IMR-90 (cell line): ENCODE data around the gene KLHL25. TPM values are rescaled to one million over a fixed set of nuclear protein-coding genes. Genes with fewer than 3 reads are reported as not detected.

ENCODE experiments used
- ATAC-seq: fragments of 200-7000 bp; cut with Tn5 transposase; 2 replicates; pipeline ENCODE4 v1.9.1; 2020; ENCODE audit warnings: low read depth, mild to moderate bottlenecking, moderate library complexity
- BruUV-seq: library from RNA; stranded (reverse); fragments of 400-500 nt; replicated peaks from 2 replicates; lab custom pipeline; 2021; lab: Mats Ljungman, UMichigan
- CTCF ChIA-PET: fragments of 300-600 bp; formaldehyde crosslinking; extraction: SDS; loops from one replicate; lab custom pipeline; 2021; ENCODE audit warnings: antibody characterized with exemption; lab: Yijun Ruan, JAX
- POLR2A ChIA-PET: fragments of 300-600 bp; sonication (Branson Sonifier 250); formaldehyde crosslinking; loops from one replicate; lab custom pipeline; 2022; ENCODE audit warnings: antibody characterized with exemption; ENCODE audit not compliant: unreplicated experiment; lab: Charles Lee
- DNase-seq: peaks from one replicate; pipeline ENCODE4 v3.0.0; 2013
- H2AFZ ChIP-seq: replicated peaks from 2 replicates; pipeline ENCODE3; 2013; ENCODE audit warnings: low read length, mild to moderate bottlenecking; ENCODE audit not compliant: poor library complexity
- H2AK5ac ChIP-seq: 2 replicates; pipeline ENCODE4 v1.6.1; 2013; ENCODE audit warnings: low read depth, low read length, inconsistent platforms
- H2AK9ac ChIP-seq: replicated peaks from 2 replicates; pipeline ENCODE3; 2013; ENCODE audit warnings: mild to moderate bottlenecking, low read depth, low read length, moderate library complexity; ENCODE audit not compliant: poor library complexity
- H2BK120ac ChIP-seq: 2 replicates; pipeline ENCODE4 v1.6.1; 2013; ENCODE audit warnings: low read depth, low read length, inconsistent platforms
- H2BK15ac ChIP-seq: 3 replicates; pipeline ENCODE4 v1.6.1; 2013; ENCODE audit warnings: low read depth, low read length, inconsistent platforms
- H2BK20ac ChIP-seq: 2 replicates; pipeline ENCODE4 v1.6.1; 2013; ENCODE audit warnings: low read depth, mild to moderate bottlenecking, inconsistent platforms, low read length, moderate library complexity
- H2BK5ac ChIP-seq: 2 replicates; pipeline ENCODE4 v1.6.1; 2013; ENCODE audit warnings: mild to moderate bottlenecking, low read depth, low read length, inconsistent platforms; ENCODE audit not compliant: poor library complexity, severe bottlenecking
- H3K14ac ChIP-seq: replicated peaks from 2 replicates; pipeline ENCODE4 v1.6.1; 2013; ENCODE audit warnings: low read depth, low read length, inconsistent platforms
- H3K18ac ChIP-seq: 2 replicates; pipeline ENCODE4 v1.6.1; 2013; ENCODE audit warnings: low read depth, low read length, control low read depth
- H3K23ac ChIP-seq: 2 replicates; pipeline ENCODE4 v1.6.1; 2013; ENCODE audit warnings: low read depth, low read length, inconsistent platforms
- H3K27ac ChIP-seq: 2 replicates; pipeline ENCODE4 v1.5.1; 2013; ENCODE audit warnings: mild to moderate bottlenecking, control low read depth, low read length; ENCODE audit not compliant: insufficient read depth
- H3K27me3 ChIP-seq: 2 replicates; pipeline ENCODE4 v1.6.1; 2013; ENCODE audit warnings: low read length; ENCODE audit not compliant: control insufficient read depth, insufficient read depth
- H3K36me3 ChIP-seq: 2 replicates; pipeline ENCODE4 v1.6.1; 2013; ENCODE audit warnings: low read length, mixed read lengths; ENCODE audit not compliant: control insufficient read depth, insufficient read depth
- H3K4ac ChIP-seq: 2 replicates; pipeline ENCODE4 v1.6.1; 2013; ENCODE audit warnings: low read depth, low read length, inconsistent platforms
- H3K4me1 ChIP-seq: 2 replicates; pipeline ENCODE4 v1.6.1; 2013; ENCODE audit warnings: low read length, mixed read lengths; ENCODE audit not compliant: control insufficient read depth, insufficient read depth
- H3K4me2 ChIP-seq: 2 replicates; pipeline ENCODE4 v1.6.1; 2013; ENCODE audit warnings: low read depth, mild to moderate bottlenecking, control low read depth, low read length, moderate library complexity
- H3K4me3 ChIP-seq: 2 replicates; pipeline ENCODE4 v1.5.1; 2013; ENCODE audit warnings: low read depth, mild to moderate bottlenecking, control low read depth, low read length, moderate library complexity; ENCODE audit not compliant: insufficient read depth
- H3K56ac ChIP-seq: 2 replicates; pipeline ENCODE4 v1.6.1; 2013; ENCODE audit warnings: low read length, inconsistent platforms; ENCODE audit not compliant: insufficient read depth; ENCODE audit errors: extremely low read depth
- H3K79me1 ChIP-seq, 2 experiments: 2 replicates each; pipeline ENCODE4 v1.6.1; 2013; ENCODE audit warnings: low read length in 2 of 2, inconsistent platforms in 1 of 2, low read depth in 1 of 2
- H3K9ac ChIP-seq: 2 replicates; pipeline ENCODE4 v1.6.1; 2013; ENCODE audit warnings: low read depth, low read length, control low read depth
- H3K9me1 ChIP-seq: 2 replicates; pipeline ENCODE4 v1.6.1; 2013; ENCODE audit warnings: low read length, inconsistent platforms; ENCODE audit not compliant: insufficient read depth
- H3K9me3 ChIP-seq: 2 replicates; pipeline ENCODE4 v1.6.1; 2013; ENCODE audit warnings: low read length; ENCODE audit not compliant: control insufficient read depth, insufficient read depth
- H4K20me1 ChIP-seq: 2 replicates; pipeline ENCODE4 v1.6.1; 2013; ENCODE audit warnings: low read length, inconsistent platforms; ENCODE audit not compliant: insufficient read depth
- H4K5ac ChIP-seq: 2 replicates; pipeline ENCODE4 v1.6.1; 2013; ENCODE audit warnings: mild to moderate bottlenecking, low read depth, low read length, control low read depth
- H4K8ac ChIP-seq, 2 experiments: 2 replicates each; pipeline ENCODE4 v1.6.1; 2013; ENCODE audit warnings: low read depth in 2 of 2, low read length in 2 of 2, control low read depth in 1 of 2, inconsistent platforms in 1 of 2
- H4K91ac ChIP-seq: 2 replicates; pipeline ENCODE4 v1.6.1; 2013; ENCODE audit warnings: low read depth, low read length, inconsistent platforms; ENCODE audit not compliant: insufficient read depth
- BHLHE40 ChIP-seq: fragments of 150-350 bp; IDR thresholded peaks from 2 replicates; pipeline ENCODE4 v1.6.1; 2016; ENCODE audit warnings: mild to moderate bottlenecking, low read depth, low read length
- CEBPB ChIP-seq: IDR thresholded peaks from 2 replicates; pipeline ENCODE4 v1.6.1; 2012; ENCODE audit warnings: low read depth, low read length, improper control_type of control experiment
- CHD1 ChIP-seq: IDR thresholded peaks from 2 replicates; pipeline ENCODE4 v1.6.1; 2012; ENCODE audit warnings: low read depth, low read length, improper control_type of control experiment
- ELK1 ChIP-seq: fragments of 150-350 bp; IDR thresholded peaks from 2 replicates; pipeline ENCODE4 v1.6.1; 2016; ENCODE audit warnings: low read depth, mild to moderate bottlenecking, low read length, moderate library complexity, borderline replicate concordance
- FOS ChIP-seq: fragments of 150-350 bp; IDR thresholded peaks from 2 replicates; pipeline ENCODE4 v1.6.1; 2016; ENCODE audit warnings: low read depth, low read length
- MAFK ChIP-seq: IDR thresholded peaks from 2 replicates; pipeline ENCODE4 v1.6.1; 2012; ENCODE audit warnings: low read depth, low read length, improper control_type of control experiment
- MAZ ChIP-seq: IDR thresholded peaks from 2 replicates; pipeline ENCODE4 v1.6.1; 2012; ENCODE audit warnings: low read depth, mild to moderate bottlenecking, low read length, improper control_type of control experiment, moderate library complexity, borderline replicate concordance
- MXI1 ChIP-seq: IDR thresholded peaks from 2 replicates; pipeline ENCODE4 v1.6.1; 2012; ENCODE audit warnings: low read depth, mild to moderate bottlenecking, low read length, moderate library complexity, borderline replicate concordance
- NFE2L2 ChIP-seq: fragments of 150-350 bp; IDR thresholded peaks from 2 replicates; pipeline ENCODE4 v1.6.1; 2016; ENCODE audit warnings: low read depth, mild to moderate bottlenecking, low read length
- POLR2A ChIP-seq: IDR thresholded peaks from 2 replicates; pipeline ENCODE4 v1.6.1; 2012; ENCODE audit warnings: mild to moderate bottlenecking, low read depth, low read length
- RAD21 ChIP-seq: IDR thresholded peaks from 2 replicates; pipeline ENCODE4 v1.6.1; 2012; ENCODE audit warnings: low read length, improper control_type of control experiment
- RCOR1 ChIP-seq: IDR thresholded peaks from 2 replicates; pipeline ENCODE4 v1.6.1; 2012; ENCODE audit warnings: mild to moderate bottlenecking, low read length, improper control_type of control experiment; ENCODE audit not compliant: insufficient replicate concordance
- RFX5 ChIP-seq: IDR thresholded peaks from 2 replicates; pipeline ENCODE4 v1.8.0; 2012; ENCODE audit warnings: low read depth, mild to moderate bottlenecking, low read length, moderate library complexity
- SMC3 ChIP-seq: fragments of 150-350 bp; IDR thresholded peaks from 2 replicates; pipeline ENCODE4 v1.6.1; 2016; ENCODE audit warnings: low read depth, mild to moderate bottlenecking, antibody characterized with exemption, low read length, moderate library complexity
- WGBS, 2 experiments: methylation state at CpG; one replicate each; pipeline versions ENCODE4 v1.1.5 to v1.1.7; 2013; ENCODE audit warnings: missing lambda C conversion rate in 2 of 2; ENCODE audit not compliant: insufficient read length in 1 of 2; ENCODE audit errors: extremely low coverage in 2 of 2; 5-methylcytosine and 5-hydroxymethylcytosine counted together
- dilution Hi-C: fragments of 300-500 bp; cut with HindIII; formaldehyde crosslinking; loops from one replicate; pipeline ENCODE4 v1.14.3; 2018; ENCODE audit warnings: low sequenced_read_pairs; ENCODE audit not compliant: unreplicated experiment
- in situ Hi-C: fragments of 300-500 bp; cut with MboI; formaldehyde crosslinking; loops from 3 replicates; pipeline ENCODE4 v1.14.3; 2019; ENCODE audit warnings: low sequenced_read_pairs, inconsistent platforms, mixed read lengths
- intact Hi-C: fragments of 100-400 bp; cut with micrococcal nuclease; formaldehyde crosslinking; loops from 2 replicates; pipeline ENCODE4 v1.10.0; 2022
- polyA plus RNA-seq, 3 experiments: library from polyadenylated mRNA; depleted of rRNA; stranded (reverse); fragments of >200 nt; gene quantifications; 2 replicates each; pipeline ENCODE4 v1.2.3, GENCODE V29; 2012; ENCODE audit warnings: low replicate concordance in 1 of 3
- total RNA-seq: library from RNA; depleted of rRNA; stranded (reverse); fragments of >200 nt; gene quantifications from 2 replicates; pipeline ENCODE4 v1.2.3, GENCODE V29; 2012
- TF ChIP-seq, protein P1 (sequence below): fragments of 150-350 bp; IDR thresholded peaks from 2 replicates; pipeline ENCODE4 v1.6.1; 2017; ENCODE audit warnings: mild to moderate bottlenecking, antibody characterized with exemption, low read length, low read depth
- TF ChIP-seq, protein P2 (sequence below): conservative IDR thresholded peaks from 2 replicates; pipeline ENCODE4 v1.5.1; 2012; ENCODE audit warnings: mild to moderate bottlenecking, low read depth, low read length, improper control_type of control experiment

Gene KLHL25
- total and polyA plus RNA-seq, 2 of the 4 experiments (the other 2 are of a cell fraction), result 2.7 to 5.6 TPM

- no peak overlapping the region for H3K9ac ChIP-seq
- H2BK20ac ChIP-seq, result no peak overlapping the region
- peaks cover 10% of the 10 kb centered on the region; the same call in 1 of the 2 replicates for H3K4me1 ChIP-seq
- ChIA-PET CTCF (no interaction called here), POLR2A (no interaction called here)
- DNase-seq (no peak), ATAC-seq (no peak)
- no peak overlapping the region for H3K56ac ChIP-seq
- no peak overlapping the region for H2BK5ac ChIP-seq
- H3K4ac ChIP-seq, result no peak overlapping the region
- BruUV-seq, result no TSS peak
- intact Hi-C loops, result no loop called here
- no peak overlapping the region for H4K5ac ChIP-seq
- in situ Hi-C loops, result no loop called here
- peaks cover 4% of the 10 kb centered on the region; the same call in 1 of the 2 replicates for H3K36me3 ChIP-seq
- peaks cover 22% of the 10 kb centered on the region for H3K9me1 ChIP-seq
- peaks cover 30 to 72% of the 10 kb centered on the region in 2 experiments for H3K79me1 ChIP-seq
- H3K4me2 ChIP-seq, result no peak overlapping the region
- 88% methylated on average over 5 of the region's 10 CpGs; no CpG with 5 or more reads in 1 of the 2 experiments for WGBS, 2 experiments
- dilution Hi-C loops, result no loop called here
- no peak overlapping the region for H2AK5ac ChIP-seq
- no peaks in the 10 kb centered on the region for H3K27me3 ChIP-seq
- H3K4me3 ChIP-seq, result no peak overlapping the region
- no peak overlapping the region for H2BK120ac ChIP-seq
- no peak overlapping the region for H2BK15ac ChIP-seq
- H2AK9ac ChIP-seq, result no peak overlapping the region
- H4K20me1 ChIP-seq, result peaks cover 42% of the 10 kb centered on the region
- H4K8ac ChIP-seq, result no peak overlapping the region
- H3K14ac ChIP-seq, result no peak overlapping the region
- H4K91ac ChIP-seq, result no peak overlapping the region
- H3K27ac ChIP-seq, result no peak overlapping the region
- no peak overlapping the region for H2AFZ ChIP-seq
- no peaks in the 10 kb centered on the region for H3K9me3 ChIP-seq
- no peak overlapping the region for H3K23ac ChIP-seq
- no peak overlapping the region for H3K18ac ChIP-seq
- no peak for TF ChIP-seq SMC3
- TF ChIP-seq CEBPB, result no peak
- TF ChIP-seq MXI1, result no peak
- no peak for TF ChIP-seq FOS
- TF ChIP-seq, protein P1, sequence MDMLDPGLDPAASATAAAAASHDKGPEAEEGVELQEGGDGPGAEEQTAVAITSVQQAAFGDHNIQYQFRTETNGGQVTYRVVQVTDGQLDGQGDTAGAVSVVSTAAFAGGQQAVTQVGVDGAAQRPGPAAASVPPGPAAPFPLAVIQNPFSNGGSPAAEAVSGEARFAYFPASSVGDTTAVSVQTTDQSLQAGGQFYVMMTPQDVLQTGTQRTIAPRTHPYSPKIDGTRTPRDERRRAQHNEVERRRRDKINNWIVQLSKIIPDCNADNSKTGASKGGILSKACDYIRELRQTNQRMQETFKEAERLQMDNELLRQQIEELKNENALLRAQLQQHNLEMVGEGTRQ, result no peak
- no peak for TF ChIP-seq RCOR1
- no peak for TF ChIP-seq MAFK
- no peak for TF ChIP-seq MAZ
- TF ChIP-seq NFE2L2, result no peak
- TF ChIP-seq, protein P2, sequence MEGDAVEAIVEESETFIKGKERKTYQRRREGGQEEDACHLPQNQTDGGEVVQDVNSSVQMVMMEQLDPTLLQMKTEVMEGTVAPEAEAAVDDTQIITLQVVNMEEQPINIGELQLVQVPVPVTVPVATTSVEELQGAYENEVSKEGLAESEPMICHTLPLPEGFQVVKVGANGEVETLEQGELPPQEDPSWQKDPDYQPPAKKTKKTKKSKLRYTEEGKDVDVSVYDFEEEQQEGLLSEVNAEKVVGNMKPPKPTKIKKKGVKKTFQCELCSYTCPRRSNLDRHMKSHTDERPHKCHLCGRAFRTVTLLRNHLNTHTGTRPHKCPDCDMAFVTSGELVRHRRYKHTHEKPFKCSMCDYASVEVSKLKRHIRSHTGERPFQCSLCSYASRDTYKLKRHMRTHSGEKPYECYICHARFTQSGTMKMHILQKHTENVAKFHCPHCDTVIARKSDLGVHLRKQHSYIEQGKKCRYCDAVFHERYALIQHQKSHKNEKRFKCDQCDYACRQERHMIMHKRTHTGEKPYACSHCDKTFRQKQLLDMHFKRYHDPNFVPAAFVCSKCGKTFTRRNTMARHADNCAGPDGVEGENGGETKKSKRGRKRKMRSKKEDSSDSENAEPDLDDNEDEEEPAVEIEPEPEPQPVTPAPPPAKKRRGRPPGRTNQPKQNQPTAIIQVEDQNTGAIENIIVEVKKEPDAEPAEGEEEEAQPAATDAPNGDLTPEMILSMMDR, result no peak
- TF ChIP-seq RAD21, result no peak
- no peak for TF ChIP-seq RFX5
- no peak for TF ChIP-seq POLR2A
- TF ChIP-seq ELK1, result no peak
- TF ChIP-seq BHLHE40, result no peak
- no peak for TF ChIP-seq CHD1
These were observed 20.8 kb downstream of the KLHL25 start for GRCh38 chr15:85773970-85774369.
